HL-60 (cell line): ENCODE data around the gene MED13L.

Experiments
- GABPA ChIP-seq: IDR thresholded peaks from 2 replicates; pipeline ENCODE4 v1.6.1; 2012; ENCODE audit warnings: low read depth
- POLR2AphosphoS5 ChIP-seq: IDR thresholded peaks from 2 replicates; pipeline ENCODE4 v1.6.1; 2012; ENCODE audit warnings: low read depth
- SPI1 ChIP-seq: IDR thresholded peaks from 2 replicates; pipeline ENCODE4 v1.6.1; 2012; ENCODE audit warnings: low read depth, mild to moderate bottlenecking, borderline replicate concordance
- TF ChIP-seq, protein P1 (sequence below): IDR thresholded peaks from one replicate; pipeline ENCODE4 v1.5.1; 2011; ENCODE audit warnings: low read length, control low read depth, inconsistent platforms; ENCODE audit not compliant: insufficient read depth
- TF ChIP-seq, protein P2 (sequence below): IDR thresholded peaks from 2 replicates; pipeline ENCODE4 v1.6.1; 2012; ENCODE audit warnings: low read depth; ENCODE audit not compliant: insufficient replicate concordance

GRCh38 chr12:115979351-115979750, 298.1 kb downstream of the MED13L start:
- TF ChIP-seq, protein P1, sequence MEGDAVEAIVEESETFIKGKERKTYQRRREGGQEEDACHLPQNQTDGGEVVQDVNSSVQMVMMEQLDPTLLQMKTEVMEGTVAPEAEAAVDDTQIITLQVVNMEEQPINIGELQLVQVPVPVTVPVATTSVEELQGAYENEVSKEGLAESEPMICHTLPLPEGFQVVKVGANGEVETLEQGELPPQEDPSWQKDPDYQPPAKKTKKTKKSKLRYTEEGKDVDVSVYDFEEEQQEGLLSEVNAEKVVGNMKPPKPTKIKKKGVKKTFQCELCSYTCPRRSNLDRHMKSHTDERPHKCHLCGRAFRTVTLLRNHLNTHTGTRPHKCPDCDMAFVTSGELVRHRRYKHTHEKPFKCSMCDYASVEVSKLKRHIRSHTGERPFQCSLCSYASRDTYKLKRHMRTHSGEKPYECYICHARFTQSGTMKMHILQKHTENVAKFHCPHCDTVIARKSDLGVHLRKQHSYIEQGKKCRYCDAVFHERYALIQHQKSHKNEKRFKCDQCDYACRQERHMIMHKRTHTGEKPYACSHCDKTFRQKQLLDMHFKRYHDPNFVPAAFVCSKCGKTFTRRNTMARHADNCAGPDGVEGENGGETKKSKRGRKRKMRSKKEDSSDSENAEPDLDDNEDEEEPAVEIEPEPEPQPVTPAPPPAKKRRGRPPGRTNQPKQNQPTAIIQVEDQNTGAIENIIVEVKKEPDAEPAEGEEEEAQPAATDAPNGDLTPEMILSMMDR: no peak
- TF ChIP-seq GABPA: no peak
- TF ChIP-seq, protein P2, sequence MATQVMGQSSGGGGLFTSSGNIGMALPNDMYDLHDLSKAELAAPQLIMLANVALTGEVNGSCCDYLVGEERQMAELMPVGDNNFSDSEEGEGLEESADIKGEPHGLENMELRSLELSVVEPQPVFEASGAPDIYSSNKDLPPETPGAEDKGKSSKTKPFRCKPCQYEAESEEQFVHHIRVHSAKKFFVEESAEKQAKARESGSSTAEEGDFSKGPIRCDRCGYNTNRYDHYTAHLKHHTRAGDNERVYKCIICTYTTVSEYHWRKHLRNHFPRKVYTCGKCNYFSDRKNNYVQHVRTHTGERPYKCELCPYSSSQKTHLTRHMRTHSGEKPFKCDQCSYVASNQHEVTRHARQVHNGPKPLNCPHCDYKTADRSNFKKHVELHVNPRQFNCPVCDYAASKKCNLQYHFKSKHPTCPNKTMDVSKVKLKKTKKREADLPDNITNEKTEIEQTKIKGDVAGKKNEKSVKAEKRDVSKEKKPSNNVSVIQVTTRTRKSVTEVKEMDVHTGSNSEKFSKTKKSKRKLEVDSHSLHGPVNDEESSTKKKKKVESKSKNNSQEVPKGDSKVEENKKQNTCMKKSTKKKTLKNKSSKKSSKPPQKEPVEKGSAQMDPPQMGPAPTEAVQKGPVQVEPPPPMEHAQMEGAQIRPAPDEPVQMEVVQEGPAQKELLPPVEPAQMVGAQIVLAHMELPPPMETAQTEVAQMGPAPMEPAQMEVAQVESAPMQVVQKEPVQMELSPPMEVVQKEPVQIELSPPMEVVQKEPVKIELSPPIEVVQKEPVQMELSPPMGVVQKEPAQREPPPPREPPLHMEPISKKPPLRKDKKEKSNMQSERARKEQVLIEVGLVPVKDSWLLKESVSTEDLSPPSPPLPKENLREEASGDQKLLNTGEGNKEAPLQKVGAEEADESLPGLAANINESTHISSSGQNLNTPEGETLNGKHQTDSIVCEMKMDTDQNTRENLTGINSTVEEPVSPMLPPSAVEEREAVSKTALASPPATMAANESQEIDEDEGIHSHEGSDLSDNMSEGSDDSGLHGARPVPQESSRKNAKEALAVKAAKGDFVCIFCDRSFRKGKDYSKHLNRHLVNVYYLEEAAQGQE: no peak
- TF ChIP-seq POLR2AphosphoS5: no peak
- TF ChIP-seq SPI1: no peak
